Measurements from ENCODE around the gene ADAM22.
"Not testable (repeated sequence)": the region's sequence is repeated elsewhere in the genome, so short reads cannot be mapped to it uniquely, and the experiment has no call there.

DNA sequence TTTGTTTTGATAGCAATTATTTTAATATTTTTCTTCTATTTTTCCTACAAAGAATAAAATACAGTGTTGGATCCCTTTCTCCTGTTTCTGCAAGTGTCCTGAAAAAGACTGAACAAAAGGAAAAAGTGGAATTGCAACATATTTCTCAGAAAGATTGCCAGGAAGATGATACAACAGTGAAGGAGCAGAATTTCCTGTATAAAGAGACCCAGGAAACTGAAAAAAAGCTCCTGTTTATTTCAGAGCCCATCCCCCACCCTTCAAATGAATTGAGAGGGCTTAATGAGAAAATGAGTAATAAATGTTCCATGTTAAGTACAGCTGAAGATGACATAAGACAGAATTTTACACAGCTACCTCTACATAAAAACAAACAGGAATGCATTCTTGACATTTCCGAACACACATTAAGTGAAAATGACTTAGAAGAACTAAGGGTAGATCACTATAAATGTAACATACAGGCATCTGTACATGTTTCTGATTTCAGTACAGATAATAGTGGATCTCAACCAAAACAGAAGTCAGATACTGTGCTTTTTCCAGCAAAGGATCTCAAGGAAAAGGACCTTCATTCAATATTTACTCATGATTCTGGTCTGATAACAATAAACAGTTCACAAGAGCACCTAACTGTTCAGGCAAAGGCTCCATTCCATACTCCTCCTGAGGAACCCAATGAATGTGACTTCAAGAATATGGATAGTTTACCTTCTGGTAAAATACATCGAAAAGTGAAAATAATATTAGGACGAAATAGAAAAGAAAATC lies 26.7 kb upstream of the ADAM22 start:
- not testable (repeated sequence) for TF ChIP-seq POLR2A (IDR thresholded peaks at IDR 0.05)
- TF ChIP-seq, protein P1, sequence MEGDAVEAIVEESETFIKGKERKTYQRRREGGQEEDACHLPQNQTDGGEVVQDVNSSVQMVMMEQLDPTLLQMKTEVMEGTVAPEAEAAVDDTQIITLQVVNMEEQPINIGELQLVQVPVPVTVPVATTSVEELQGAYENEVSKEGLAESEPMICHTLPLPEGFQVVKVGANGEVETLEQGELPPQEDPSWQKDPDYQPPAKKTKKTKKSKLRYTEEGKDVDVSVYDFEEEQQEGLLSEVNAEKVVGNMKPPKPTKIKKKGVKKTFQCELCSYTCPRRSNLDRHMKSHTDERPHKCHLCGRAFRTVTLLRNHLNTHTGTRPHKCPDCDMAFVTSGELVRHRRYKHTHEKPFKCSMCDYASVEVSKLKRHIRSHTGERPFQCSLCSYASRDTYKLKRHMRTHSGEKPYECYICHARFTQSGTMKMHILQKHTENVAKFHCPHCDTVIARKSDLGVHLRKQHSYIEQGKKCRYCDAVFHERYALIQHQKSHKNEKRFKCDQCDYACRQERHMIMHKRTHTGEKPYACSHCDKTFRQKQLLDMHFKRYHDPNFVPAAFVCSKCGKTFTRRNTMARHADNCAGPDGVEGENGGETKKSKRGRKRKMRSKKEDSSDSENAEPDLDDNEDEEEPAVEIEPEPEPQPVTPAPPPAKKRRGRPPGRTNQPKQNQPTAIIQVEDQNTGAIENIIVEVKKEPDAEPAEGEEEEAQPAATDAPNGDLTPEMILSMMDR (IDR thresholded peaks at IDR 0.05): not testable (repeated sequence)

All from right lobe of liver (tissue), 4 donors.